OCI-LY3 (cell line): ENCODE data around the gene LMO1.

Source experiments
- EZH2phosphoT487 ChIP-seq: fragments of 200-600 bp; shearing (Covaris generic); IDR thresholded peaks from 2 replicates; pipeline ENCODE4 v1.6.1; 2018; ENCODE audit warnings: antibody characterized with exemption, mixed run types, low read depth
- TF ChIP-seq, protein P1 (sequence below): fragments of 200-600, 300-600 bp; sonication (generic); IDR thresholded peaks from 2 replicates; pipeline ENCODE4 v1.5.1; 2014; ENCODE audit warnings: antibody characterized with exemption, low read length, low read depth

DNA sequence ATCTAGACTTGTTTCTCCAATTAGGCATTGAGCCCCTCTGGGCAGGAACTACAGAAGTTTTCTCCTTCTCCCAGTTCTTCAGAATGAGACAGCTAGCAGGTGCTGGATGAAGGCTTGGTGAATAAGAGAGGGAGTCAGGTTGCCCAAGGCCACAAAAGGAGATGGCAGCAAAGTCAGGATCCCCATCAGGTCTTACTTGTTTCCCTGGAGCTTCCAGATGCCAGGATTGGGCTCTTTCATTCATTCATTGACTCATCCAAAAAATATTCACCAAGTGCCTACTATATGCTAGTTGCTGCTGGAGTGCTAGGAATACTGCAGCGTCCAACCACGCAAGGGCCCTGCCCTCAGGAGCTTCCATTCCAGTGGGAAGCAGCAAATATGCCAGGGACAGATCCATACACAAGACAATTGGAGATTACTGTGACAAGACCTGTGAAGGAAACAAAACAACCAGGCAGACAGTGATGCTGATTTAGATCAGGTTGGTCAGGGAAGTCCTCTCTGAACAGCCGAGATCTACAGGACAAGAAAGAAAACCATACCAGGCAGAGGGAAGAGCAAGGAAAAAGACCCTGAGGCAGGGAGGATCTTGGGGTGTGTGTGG is 24.6 kb upstream of the LMO1 start:
- TF ChIP-seq, protein P1, sequence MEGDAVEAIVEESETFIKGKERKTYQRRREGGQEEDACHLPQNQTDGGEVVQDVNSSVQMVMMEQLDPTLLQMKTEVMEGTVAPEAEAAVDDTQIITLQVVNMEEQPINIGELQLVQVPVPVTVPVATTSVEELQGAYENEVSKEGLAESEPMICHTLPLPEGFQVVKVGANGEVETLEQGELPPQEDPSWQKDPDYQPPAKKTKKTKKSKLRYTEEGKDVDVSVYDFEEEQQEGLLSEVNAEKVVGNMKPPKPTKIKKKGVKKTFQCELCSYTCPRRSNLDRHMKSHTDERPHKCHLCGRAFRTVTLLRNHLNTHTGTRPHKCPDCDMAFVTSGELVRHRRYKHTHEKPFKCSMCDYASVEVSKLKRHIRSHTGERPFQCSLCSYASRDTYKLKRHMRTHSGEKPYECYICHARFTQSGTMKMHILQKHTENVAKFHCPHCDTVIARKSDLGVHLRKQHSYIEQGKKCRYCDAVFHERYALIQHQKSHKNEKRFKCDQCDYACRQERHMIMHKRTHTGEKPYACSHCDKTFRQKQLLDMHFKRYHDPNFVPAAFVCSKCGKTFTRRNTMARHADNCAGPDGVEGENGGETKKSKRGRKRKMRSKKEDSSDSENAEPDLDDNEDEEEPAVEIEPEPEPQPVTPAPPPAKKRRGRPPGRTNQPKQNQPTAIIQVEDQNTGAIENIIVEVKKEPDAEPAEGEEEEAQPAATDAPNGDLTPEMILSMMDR = no peak
- no peak for TF ChIP-seq EZH2phosphoT487
